GM18520 (cell line): ENCODE measurements around the gene FLNA.

Experiments
- ATAC-seq: cut with Tn5 transposase; IDR thresholded peaks from one replicate; pipeline ENCODE4 v1.9.1; 2021; ENCODE audit not compliant: unreplicated experiment

FLNA gene

DNA sequence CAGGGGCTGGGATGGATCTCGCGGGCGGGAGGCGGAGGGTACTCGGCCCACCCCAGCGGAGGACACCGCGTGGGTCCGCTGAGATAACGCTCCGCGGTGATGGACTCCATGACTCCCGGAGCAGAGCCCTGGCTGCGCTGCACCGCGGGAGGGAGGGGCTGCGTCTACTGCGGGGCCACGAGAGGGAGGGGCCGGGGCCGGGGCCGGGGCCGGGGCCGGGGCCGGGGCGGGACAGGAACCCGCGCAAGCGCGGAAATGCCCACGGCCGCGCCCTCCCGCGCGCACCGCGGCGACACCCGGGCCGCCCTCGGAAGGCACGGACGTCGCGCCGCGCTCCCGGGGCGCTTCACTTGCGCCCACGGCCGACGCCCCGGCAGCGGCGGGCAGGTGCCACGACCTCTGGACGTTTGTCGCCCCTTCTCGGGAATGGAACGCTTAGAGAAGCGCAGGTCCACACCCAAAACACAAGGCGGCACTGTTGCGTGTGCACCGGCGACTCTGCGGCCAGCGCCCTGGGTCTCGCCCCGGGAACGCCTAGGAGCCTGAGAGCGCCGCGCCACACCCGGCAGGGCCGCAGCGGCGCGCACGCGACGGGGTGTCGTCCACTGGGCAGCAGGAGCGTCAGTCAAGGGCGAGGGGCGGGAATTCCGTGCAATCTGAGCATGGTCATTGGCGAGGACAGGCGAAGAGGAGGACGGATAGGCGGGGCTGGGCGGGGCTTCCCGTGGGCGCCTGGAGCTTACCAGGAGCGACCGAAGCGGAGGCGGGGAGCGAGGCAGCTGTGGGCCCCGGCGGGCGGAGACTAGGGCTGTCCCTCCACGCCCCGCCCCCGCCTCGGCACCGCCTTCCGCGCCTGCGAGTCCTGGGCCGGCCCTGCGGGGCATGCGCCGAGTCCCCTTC is 32.8 kb downstream of the FLNA start:
- ATAC-seq: peak; percentile 54

DNA sequence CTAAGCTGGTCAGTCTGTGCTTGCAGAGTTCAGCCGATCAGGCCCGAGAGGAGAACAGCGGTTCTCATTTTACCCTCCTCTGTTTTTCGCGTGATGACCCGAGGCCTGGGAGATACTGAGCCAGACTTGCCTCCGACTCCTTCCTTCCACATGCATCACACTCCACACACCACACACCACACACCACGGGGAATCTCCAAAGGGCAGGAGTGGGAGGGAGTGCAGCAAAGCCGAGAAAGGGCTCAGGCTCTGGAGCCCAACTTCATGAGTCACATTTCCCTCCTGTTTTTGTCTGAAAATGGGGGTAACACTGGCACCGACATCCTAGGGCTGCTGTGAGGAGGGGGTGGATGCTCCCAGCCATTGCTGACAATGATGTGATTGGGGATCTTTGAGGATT is 39.9 kb downstream of the FLNA start:
- ATAC-seq: no peak

DNA sequence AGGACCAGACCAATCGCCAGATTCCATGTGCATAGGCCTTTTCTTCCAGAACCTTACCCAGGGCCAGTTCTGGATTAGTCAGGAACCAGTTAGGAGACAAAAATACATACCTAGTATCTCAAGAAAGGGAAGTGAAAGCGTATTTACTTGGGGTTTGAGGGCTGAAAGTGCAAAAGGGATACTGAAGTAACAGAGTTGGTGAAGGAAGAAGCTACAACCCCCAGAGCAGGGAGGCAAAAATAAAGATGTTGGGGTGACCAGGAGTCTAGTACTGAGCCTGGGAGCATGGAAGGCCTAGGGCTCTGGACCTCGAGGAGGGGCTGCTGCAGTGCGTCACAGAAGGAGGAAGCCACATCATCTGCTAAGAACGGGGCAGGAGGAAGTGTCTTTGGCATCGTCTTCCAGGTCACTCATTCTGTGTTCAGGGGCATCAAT is 40.6 kb downstream of the FLNA start:
- ATAC-seq: no peak

DNA sequence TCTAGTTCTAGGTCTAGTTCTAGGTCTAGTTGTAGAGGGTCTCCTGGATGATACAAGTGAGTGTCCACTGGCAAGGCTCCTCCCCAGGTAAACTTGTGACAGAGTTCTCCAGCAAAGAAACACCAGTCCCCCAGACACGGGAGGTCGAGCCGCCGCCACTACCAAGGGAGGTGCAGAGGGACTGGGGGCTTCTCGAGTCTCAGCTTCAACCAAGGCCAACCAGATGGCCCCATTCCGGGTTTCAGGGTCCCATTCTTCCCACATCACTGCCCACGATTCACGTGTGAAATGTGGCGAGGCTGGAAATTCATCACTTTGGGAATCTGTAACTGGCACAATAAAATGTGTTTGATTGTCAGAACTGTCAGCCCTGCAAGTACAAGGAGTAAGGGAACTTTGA is 41.3 kb downstream of the FLNA start:
- no peak for ATAC-seq

DNA sequence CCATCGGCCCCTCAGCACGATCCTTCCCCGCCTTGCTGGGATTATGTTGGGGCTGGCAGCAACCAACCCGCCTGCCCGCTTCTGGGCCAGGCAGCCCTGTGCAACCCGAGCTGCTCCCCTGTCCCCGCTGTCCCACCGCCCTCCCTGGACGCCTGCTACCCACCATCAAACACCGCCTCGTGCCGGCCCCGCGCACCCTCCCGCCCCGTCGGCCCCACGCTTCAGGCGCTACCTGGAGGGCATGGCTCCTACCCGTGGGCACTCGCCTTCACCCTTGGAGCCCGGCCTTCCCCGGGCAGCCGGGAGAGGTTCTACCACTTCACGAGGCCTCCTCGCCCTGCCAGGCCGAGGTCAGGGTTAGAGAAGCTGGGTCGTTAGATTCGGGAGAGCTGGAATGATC is 41.9 kb downstream of the FLNA start:
- no peak for ATAC-seq

DNA sequence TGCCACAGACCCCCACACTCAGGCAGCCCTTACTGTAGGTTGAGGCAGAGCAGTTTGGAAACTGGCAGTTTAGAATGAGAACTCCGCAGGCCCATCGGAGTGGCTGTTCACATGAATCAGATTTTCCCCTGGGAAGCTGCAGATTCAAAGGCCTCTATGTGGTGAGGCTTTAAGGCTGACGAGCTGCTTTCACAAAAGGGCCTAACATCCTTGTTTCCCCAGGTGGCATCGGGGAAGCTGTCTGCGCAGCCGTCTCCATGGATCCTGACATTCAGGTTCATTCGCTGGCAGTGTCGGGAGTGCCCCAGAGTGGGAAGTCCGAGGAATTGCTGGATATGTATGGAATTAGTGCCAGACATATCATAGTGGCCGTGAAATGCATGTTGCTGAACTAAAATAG is 45.1 kb downstream of the FLNA start:
- no peak for ATAC-seq

DNA sequence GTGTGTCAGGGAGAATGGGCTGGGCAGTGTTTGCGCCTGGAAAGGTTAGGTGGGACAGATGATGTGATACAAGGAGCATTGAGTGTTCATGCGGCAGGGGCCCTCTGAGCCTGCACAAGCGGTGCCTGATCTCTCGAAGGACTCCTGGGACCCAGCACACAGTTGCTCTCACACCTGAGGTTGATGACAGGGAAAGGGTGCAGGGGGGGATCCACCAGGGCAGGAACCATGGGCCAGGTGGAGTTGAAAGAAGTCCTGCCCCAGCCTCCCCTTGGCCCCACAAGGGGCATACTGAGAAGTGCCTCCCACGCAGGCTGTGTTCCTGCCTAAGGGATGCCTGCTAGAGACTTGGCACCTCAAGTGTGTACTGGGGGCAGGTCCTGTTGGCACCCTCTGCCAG is 45.8 kb downstream of the FLNA start:
- no peak for ATAC-seq

DNA sequence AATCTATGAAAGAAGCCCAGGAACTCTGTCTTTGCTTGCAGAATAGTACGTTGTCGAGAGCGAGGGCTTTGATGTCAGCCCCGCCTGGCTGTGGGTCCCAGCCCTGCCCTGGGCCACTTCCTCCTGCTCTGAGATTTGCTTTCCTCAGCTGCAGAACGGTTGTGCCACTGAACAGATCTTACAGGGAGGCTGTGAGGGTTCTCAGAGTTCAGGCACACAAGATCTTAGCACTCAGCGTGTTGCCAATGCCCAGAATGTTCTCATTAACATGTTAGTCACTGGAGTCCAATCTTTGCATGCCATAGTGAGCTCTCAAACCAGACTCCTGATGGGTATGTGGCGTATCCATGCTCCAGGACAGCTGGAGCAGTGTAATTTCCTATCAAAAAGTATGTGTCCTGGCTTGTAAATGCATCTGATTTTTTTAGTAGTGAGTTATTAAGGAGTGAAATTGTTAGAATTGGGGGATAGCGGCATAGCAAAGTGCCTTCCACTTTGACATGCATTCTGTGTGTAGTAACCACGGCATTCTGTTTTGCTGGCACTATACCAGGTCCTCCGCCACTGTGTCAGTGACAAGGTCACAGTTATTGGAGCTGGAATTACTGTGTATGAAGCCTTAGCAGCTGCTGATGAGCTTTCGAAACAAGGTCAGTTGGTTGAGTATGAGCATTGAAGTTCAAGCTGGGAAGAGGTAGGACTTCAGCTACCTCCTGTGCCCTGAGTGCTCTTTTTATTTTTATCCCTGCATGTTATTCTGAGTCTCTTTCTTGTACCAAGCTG is 47.2 kb downstream of the FLNA start:
- no peak for ATAC-seq

DNA sequence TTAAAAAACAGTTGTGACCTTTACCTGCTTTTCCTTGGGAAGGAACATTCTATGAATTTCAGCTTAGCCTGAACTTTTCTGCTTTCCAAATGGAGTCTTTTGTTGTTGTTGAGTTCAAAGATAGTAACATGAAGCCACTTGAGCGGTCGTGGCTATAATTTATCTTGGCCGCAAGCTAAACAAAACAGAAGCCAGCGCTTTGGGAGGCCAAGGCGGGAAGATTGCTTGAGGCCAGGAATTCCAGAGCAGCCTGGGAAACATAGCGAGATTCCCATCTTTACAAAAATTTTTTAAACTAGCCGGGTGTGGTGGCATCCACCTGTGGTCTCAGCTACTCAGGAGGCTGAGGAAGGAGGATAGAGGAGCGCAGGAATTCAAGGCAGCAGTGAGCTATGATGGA is 48.9 kb downstream of the FLNA start:
- no peak for ATAC-seq

DNA sequence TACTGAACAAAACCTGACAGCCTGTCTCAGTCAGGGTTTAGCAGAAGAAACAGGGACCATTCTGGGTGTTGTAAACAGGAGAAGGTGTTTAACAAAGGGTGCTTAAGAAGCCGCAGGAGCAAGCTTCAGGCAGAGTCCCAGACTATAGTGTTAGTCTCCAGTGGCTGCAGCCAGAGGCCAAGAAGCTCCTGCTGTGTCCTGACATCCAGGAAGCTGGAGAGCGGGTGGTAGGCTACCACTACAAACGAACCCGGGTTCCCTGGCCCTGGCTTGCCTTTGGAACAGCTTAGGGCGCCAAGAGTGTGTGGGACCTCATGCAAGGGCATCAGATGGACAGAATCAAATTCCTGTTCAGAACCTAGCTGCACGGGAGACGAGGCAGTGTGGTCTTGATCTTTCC is 50.9 kb downstream of the FLNA start:
- ATAC-seq: no peak

DNA sequence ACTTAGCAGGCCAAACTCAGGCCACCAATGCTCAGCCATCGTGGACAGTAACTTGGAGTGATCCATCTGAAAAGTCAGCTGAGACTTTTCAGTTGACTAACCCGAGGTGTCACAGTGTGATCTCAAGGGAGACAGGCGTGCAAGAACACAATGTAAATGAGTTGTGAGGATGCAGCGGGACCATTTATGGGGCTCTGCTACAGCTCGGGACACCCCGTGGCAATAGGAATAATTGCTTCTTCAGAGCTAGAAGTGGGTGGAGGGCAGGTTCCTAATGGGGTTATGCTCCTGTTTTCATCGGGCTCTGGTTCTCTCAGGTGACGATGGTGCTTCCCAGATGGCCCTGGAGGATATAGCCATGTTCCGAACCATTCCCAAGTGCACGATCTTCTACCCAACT is 51.5 kb downstream of the FLNA start:
- ATAC-seq: no peak

DNA sequence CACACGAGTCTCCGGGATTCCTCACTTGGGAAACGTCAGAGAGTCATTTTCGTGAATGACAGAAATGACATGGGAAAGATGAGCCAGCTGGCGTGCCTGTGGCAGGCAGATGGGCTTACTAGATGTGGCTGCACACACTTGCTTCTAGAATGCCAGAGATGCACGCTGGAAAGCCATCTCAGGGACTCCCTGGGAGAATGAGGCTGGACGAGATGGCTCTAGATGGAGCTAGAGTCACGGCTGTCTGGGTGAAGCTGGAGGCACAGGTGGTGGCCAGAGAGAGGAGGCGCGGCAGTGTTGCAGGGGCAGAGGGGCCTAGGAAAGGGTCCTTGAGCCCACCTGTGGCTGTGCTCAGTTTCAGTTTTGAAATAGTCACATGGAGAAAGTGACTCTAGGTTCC is 52.8 kb downstream of the FLNA start:
- no peak for ATAC-seq

DNA sequence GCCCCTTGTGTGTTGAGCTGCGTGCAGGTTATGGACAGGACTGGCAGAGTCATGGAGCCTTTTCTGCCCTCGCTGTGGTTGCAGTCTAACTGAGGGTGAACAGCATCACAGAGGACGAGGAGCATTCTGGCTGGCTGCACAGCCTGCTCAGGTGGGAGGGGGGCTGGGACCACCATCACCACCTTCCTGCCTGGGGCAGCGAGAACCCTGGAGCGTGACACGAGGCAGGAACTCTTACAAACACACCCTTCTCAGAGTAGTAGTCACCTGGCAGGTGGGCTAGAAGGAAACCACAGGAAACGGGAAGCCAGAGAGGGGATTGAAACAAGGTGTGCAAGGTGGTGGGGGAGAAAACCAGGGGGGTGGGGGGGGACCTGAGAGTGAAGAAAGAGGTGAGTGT is 53.3 kb downstream of the FLNA start:
- no peak for ATAC-seq

DNA sequence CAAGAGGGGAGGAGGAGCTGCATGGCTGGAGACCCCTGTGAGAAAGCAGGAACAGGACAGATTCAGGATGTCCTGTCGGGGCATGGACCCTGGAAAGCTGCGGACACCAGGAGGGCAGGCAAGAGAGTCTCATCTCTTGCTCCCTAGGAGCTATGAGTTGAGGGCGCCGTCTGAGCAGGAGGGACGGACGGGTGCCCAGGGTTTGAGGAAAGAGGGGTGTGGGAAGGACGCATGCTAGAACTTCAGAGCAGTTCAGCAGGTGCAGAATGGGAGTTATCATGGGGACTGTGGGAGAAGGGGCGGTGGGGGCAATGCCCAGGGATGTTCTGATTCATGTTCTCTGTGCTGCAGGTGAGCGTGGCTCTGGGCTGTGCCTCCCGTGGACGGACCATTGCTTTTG is 54.0 kb downstream of the FLNA start:
- no peak for ATAC-seq

DNA sequence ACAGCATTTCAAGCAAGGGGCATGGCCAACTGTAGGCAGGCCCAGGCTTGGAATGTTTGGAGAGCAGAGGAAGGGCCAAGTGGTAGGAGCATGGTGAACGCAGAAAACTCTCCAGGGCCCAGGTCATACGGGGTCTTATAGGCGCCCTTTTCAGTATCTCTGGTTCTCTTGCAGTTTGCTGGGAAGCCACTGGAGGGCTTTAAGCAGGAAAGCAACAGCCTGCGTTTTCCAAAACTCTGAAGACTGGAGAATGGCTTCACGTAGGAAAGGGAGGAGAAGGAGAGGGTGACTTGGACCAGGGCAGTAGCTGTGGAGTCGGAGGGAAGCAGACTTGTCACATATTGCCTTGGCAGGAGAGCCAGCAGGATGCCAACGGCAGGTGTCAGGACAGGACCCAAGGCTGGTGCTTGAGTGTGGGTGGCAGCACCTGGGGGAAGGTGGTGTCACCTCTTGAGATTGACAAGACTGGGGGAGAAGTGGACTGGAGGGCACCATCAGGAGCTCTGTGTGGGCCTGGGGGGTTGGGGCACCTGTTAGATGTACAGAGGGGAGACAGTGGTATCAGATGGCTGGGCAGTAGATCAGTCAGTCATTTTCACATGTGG is 56.9 kb downstream of the FLNA start:
- ATAC-seq: no peak

DNA sequence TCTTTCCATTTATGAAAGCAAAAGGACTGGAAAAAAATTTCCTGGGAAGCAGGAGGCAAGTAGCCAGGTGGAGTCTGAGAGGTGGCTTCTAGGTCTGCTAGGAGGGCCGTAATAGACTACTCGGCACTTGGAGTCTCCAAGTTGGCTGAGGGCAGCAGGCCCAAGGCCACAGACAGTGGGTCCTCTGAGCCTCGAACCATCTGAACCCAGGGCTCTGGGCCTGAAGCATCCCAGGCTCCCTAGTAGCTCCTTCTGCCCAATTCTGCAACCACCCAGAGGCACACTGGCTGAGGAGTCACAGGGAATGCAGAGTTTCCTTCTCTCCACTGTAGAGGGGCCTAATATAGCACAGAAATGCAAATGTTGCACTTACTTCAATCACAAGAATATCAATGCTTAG is 59.0 kb downstream of the FLNA start:
- no peak for ATAC-seq

DNA sequence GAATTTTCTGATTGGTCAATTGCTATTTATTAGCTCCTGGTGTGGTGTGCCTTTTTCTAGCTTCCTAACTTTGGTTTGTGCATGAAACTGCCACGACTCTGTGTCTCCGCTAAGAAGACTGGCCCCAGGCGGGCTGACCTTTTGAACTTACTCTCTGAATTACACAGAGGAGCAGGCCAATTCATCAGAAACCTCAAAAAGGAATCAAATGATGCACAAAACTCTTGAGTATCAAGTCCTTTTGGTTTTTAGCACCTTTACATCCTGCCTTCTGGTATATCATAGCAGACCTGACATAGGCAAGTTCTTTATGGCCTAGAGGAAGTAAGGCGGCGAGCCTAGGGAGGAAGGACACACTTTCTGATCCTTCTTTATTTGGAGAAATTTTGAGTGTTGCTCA is 61.3 kb downstream of the FLNA start:
- ATAC-seq: no peak

DNA sequence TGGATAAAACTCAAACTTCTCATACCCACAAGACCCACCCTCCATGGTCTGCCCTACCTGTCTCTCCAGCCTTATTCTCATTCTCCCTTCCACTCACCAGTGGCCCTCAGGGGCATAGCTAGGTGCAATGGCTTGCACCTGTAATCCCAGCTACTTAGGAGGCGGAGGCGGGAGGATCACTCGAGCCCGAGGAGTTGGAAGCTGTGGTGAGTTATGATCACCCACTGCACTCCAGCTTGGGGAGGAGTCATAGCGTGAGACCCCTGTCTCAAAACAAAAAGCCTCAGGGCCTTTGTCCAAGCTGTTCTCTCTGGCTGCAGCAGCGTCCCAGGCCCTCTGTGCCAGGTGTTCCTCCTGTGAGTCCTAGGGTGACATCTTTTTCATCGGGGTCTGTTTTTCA is 62.3 kb downstream of the FLNA start:
- no peak for ATAC-seq

DNA sequence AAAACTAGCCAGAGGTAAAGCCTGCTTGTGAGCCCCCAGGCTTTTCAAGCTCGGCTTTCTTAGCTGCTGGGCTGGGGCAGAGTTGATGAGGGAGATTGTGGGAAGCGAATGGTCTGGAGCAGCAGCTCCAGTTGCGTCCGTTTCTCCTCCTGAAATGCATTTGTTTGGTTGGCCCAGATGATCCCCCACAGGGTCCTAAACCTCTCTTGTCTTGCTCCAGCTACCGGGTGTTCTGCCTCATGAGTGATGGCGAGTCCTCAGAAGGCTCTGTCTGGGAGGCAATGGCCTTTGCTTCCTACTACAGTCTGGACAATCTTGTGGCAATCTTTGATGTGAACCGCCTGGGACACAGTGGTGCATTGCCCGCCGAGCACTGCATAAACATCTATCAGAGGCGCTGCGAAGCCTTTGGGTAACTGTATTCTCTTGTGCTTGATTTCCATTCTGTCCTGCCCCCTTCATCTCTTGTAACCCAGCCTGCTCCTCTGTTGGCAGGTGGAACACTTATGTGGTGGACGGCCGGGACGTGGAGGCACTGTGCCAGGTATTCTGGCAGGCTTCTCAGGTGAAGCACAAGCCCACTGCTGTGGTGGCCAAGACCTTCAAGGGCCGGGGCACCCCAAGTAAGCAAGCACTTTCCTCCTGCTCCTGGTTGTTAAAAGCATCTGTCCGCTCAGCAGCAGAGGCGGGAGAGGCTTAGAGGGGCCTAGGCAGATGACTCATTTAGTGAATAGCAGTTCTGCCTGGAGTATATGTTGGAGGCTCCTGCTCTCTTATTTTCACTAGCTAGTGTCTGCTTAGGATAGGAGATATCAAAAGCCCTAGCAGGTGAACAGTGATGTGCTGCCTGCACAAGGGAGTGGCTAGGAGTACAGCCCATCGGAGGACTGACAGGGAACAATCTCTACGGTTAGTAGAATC is 63.6 kb downstream of the FLNA start:
- ATAC-seq: no peak

DNA sequence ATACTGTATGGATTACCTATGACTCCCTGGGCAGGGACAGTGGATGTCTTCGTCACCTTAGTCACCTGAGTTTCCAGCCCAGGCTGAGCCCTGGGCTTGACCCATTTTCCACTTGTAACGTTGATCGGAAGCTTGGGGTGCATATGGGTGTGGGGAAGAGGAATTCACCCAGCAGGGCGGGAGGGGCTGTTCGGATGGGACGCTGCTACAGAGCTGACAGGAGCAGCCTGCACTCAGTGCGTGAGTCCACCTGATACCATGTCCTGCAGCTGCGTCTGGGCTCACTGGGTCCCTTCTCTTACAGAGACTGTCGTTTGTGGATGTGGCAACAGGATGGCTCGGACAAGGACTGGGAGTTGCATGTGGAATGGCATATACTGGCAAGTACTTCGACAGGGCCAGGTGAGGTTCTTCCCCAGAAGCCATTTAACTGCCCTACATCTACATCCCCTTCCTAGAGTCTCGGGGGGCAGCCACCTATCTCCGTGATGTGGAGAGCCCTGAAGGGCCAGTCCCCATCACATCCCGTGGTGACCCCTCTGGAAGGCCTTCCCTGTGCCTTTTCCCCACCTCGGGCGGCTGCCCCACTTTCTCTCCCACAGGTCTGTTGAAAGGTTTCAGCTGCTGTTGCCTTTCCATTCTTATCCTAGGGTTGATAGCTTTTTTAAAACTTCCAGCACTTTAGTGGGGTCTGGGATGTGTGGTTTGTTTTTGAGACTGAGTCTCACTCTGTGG is 65.2 kb downstream of the FLNA start:
- ATAC-seq: no peak
